HT1080 (cell line): ENCODE measurements around the gene RPS5. TPM values are rescaled to one million over a fixed set of nuclear protein-coding genes. Genes with fewer than 3 reads are reported as not detected.

Experiments
- DNase-seq: peaks from one replicate; pipeline ENCODE4 v3.0.0-alpha.2; 2015; ENCODE audit warnings: low read depth
- total RNA-seq: library from RNA; depleted of rRNA; stranded (reverse); fragments of >200 nt; shearing (Covaris generic); gene quantifications from 2 replicates; pipeline ENCODE4 v1.2.3, GENCODE V29; 2014

The RPS5 gene
- total RNA-seq, 1 experiment from 2014 or later: 3,183 TPM

DNA sequence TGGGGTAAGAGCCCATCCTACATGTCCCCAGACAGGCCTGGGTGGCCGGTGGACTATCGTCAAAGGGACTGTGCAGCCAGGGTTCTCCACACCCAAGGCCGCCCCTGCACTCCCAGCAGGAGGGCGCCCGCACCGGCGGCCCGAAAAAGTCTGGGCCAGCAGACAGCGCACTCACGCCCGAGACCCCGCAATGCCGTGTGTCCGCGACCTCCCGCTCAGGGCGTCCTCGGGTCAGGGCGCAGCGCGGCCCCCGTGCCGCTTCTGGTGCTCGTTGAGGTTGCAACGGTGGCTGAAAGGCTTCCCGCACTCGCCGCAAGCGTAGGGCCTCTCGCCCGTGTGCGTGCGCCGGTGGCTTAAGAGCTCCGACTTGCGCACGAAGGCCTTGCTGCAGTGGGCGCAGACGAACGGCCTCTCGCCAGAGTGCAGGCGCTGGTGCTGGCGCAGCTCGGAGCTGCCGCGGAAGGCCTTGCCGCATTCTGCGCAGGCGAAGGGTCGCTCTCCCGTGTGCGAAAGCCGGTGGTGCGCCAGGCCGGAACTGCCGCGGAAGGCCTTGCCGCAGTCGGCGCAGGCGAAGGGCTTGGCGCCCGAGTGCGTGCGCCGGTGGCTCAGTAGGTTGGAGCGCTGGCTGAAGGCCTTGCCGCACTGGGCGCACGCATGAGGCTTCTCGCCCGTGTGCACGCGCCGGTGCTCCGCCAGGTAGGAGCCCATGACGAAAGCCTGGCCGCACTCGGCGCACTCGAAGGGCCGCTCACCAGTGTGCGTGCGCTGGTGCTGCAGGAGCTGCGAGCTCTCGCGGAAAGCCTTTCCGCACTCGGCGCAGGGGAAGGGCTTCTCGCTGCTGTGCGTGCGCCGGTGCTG lies 30.9 kb upstream of the RPS5 start:
- no peak for DNase-seq

DNA sequence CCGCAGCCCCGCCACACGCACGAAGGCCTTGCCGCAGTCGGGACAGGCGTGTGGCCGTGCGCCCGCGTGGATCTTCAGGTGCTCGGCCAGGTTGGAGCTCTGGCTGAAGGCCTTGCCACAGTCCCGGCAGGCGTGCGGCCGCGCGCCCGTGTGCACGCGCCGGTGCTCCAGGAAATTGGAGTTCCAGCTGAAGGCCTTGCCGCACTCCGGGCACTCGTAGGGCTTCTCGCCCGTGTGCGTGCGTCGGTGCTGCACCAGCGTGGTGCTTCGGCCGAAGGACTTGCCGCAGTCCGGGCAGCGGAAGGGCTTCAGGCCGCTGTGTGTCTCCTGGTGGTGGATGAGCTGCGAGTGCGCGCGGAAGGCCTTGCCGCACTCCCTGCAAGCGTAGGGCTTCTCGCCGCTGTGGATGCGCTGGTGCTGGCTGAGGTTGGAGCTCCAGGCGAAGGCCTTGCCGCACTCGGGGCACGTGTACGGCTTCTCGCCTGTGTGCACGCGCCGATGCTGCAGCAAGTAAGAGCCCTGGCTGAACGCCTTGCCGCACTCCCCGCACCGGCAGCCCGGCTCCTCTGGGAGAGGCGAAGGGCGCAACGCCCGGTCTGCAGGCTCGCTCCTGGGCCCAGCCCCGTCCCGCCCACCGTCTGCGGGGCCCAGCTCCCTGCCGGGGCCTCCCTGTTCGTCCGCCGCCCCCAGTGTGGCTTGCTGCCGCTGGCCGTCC lies 30.1 kb upstream of the RPS5 start:
- DNase-seq: no peak

DNA sequence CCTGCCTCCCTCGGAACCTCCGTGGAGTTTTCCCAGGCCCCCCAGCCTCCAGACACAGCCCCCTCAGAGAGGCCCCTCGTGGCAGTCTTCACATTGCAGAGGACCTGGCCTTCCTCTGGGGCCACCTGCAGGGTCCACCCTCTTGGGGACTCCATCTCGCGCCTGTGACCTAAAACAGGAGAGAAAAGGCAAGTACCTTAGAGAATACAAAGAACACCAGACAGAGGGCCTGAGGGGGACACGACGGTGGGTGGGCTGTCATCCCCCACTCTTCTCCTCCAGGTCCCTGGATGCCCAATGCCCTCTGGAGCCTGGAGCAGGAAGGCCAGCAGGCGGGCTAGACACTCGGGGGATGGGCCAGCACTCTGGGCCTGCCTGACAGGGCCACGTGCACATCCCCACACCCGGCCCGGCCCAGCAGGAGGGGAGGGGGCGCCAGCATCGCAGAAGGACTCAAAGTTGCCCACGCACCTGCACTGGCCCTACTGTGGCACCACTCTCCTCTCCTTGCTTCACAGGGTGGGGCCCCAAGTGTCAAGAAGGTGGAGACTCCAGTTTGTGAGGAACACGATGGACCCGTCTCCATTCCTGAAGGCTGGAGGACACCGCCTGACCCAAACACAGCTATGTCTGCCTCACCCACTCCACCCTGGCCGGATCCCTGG lies 29.5 kb upstream of the RPS5 start:
- no peak for DNase-seq

DNA sequence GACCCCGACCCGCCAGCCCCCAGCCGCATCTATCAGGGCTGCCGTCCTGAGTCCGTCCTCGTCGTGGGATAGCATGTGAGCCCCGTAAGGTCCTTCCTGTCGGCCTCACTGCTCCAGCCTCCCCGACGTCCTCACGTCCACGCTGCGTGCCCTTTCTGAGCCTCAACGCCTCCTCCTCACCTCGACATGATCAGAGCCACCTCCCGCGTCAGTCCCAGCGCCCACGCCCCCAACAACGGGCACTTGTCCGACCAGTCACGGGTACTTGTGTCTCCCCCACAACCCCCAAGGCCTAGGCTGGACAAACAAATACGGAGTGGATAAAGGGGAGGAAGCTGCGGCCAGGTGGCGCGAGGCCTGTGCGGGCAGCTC lies 25.2 kb upstream of the RPS5 start:
- DNase-seq: no peak

DNA sequence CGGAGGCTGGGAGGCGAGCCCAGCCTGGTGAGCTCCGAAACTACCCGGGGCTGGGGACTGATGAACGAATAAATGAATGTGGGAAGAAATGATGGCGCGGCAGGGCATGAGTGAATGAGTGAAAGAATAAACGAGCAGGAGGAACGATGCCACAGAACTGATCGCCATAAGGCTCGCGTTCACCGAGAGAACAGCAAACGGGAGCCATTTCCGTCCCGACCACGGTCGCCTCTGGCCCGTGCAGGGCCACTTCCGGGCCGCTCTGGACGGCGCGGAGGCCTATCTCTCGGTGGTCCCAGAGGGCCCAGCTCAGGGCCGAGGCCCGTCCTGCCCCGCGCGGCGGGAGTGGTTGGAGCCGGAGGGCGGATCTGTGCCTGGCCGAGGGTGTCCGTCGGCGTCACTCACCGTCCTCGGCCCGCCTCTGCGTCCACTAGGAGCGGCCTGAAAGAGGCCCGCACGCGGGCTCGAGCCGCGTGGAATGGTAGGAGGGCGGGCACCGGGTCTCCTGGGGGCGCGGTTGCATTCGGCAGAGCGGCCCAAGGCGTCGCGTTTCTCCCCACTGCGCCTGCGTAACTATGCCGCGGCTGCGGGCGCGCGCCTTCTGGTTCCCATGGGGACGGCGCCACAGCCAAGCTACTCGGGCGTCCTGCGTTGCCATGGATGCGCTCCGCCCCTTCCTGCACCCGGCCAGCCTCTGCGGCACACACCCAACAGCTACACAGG lies 24.6 kb upstream of the RPS5 start, which contains the start of gene ZNF497:
Gene ZNF497 (minus strand): TSS at position 480 of the 723 bp plus-strand sequence. CDS start 5,116 bp downstream, outside the sequence.
- peak; percentile 97 for DNase-seq

DNA sequence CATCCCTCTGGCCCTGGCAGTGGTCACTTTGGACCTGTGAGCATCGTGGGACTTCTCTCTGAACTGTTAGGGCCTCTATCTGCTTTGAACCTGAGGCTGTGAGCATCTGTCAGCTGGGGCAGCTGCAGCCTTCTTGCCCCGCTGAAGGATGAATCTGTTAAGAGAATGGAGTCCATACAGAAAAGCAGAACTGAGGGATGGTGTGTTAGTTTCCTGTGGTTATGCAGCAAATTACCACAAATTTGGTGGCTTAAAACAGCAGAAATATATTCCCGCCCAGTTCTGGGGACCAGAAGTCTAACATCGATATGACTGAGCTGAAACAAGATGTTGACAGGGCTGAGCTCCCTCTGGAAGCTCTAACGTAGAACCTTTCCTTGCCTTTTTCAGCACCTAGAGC lies 22.9 kb upstream of the RPS5 start:
- no peak for DNase-seq

DNA sequence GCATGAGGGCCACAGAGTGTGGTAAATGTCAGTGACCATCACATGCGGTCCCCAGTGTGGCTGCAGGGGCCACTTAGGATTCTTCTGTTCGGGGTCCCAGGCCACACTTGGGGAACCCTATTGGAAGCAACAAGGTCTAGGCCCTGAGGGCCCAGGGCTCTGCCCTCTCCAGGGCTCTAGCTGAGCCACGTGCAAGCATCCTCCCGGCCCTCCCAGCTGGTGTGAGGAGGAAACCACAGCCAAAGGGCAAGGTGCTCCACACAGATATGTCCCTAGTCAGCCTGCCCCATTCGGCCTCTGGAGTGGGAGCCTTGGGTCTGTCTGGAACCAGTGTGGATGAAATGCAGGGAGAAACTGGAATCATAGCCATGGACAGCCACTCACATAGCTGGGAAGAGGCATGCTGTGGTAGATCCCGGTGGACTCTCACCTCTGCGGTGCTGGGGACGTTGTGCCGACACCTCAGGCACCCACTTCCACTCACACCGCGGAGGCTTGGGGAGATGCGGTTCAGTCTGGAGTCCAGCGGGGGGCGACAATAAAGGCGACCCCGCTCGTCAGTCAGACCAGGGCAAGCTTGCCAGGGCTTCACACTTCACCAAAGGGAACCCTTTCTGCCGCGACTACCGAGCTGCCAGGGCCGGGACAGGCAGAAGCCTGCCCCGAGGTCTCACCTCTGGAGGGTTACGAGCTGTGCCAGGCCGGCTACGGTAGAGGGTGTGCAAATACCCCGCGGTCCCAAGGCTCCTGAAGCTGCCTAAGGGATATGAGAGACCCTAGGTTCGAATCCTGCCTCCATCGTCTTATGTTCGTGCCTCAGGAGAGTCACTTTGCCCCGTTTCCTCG lies 20.3 kb upstream of the RPS5 start:
- no peak for DNase-seq

DNA sequence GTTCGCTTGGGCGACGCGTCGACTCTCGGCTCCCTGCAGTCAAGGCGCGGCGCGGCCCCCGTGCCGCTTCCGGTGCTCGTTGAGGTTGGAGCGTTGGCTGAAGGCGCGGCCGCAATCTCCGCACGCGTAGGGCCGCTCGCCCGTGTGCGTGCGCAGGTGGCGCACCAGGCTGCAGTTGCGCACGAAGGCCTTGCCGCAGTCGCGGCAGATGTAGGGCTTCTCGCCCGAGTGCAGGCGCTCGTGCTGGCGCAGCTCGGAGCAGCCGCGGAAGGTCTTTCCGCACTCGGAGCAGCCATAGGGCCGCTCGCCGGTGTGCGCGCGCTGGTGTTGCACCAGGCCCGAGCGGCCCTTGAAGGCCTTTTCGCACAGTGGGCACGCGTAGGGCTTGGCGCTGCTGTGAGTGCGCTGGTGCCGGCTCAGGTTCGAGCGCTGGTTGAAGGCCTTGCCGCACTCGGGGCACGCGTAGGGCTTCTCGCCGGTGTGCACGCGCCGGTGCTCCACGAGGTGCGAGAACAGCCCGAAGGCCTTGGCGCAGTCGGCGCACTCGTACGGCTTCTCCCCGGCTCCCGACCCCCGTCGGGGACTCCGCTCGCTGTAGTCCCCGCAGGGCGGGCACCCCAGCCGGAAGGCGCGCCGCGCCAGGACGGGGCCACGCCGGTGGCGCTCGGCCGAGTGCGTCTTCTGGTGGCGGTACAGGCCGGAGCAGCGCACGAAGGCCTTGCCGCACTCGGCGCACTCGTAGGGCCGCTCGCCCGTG lies 19.2 kb upstream of the RPS5 start:
- DNase-seq: no peak

DNA sequence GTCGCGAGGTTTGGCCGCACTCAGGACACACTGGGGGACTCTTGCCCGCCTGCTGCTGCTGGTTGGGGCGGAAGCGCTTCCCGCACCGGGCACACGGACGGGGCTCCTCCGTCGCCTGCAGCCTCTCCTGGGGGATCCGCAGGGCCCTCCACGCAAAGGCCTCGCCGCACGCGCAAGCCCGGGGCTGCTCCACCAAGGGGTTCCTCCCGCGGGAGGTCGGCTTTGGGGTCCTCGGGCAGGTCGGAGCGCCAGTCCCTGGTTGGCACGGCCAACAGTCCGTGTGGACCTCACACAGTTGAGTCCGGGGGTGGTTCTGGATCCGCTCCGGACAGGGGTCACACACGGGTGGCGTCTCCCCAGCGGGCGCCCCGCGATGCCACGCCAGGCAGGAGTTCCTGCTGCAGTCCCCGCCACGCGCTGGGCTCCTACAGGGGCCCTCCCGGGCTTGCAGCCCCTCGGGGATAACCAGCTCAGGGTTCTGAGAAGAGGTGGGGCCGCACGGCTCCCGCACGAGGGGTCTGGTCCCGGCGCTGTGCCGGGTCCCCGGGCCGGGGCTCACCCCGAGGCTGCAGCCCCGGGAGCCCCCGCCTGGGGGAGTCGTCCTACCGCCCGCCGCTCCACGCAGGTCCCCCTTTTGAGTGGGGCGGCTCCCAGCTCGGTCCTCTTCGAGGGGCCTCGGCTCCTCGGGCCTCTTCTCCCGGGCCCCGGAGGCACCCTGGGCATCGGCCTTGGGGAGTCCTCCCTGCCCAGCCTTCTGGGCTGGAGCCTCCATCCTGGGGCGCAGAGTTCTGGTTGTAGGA lies 18.3 kb upstream of the RPS5 start:
- DNase-seq: no peak

DNA sequence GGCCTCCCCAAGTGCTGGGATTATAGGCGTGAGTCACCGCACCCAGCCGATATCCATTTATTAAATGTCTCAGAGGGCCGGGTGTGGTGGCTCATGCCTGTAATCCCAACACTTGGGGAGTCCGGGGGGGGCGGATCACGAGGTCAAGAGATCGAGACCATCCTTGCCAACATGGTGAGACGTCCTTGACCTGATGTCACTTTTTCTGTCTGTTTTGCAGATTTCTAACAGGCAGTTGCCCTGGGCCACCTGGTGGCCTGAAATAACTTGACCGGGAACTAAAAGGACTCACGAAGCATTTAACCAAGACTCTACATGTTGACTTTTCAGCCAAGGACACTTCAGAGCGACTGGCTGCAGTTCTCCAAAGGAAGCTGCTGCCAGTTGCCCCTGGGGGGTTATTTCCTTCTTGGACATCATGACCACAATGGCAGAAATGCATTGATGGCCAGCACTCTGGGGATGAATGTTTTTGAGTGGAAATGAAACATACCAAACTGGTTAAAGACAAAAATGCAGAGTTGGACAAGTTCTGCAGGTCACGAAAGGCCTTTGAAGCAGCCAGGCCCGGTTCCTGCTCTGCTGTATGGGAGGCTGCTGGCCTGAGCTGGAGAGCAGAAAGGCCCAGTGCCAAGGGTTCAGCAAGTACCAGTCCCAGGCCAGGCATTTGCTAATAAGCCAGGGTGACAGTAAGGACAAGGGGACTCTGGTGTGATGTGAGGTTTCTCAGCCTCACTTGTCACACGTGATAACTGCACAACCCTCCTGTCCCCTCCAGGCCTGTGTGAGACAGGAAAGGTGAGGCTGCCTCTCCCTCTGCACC lies 14.5 kb upstream of the RPS5 start:
- no peak for DNase-seq

DNA sequence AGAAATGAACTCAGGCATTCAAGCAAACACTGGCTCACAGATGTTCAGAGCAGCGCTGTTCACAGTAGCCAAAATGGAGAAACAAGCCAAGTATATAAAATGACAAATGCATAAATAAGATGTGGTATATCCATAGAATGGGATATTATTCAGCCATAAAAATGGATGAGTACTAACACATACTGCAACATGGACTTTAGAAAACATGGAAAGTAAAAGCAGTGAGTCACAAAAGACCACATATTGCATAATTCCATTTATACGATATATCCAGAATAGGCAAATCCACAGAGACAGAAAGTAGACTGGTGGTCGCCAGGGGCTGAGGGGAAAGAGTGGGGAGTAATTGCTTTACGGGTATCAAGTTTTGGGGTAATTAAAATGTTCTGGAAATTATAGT lies 12.9 kb upstream of the RPS5 start:
- DNase-seq: no peak

DNA sequence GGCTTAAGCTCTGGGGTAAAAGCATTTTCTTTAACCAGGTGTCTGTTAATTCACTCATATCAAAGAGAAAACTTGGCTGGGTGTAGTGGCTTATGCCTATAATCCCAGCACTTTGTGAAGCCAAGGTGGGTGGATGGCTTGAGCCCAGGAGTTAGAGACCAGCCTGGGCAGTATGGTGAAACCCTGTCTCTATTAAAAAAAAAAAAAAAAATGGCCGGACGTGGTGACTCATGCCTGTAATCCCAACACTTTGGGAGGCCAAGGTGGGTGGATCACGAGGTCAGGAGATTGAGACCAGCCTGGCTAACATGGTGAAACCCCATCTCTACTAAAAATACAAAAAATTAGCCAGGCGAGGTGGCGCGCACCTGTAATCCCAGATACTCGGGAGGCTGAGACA lies 10.3 kb upstream of the RPS5 start:
- peak; percentile 35 for DNase-seq

DNA sequence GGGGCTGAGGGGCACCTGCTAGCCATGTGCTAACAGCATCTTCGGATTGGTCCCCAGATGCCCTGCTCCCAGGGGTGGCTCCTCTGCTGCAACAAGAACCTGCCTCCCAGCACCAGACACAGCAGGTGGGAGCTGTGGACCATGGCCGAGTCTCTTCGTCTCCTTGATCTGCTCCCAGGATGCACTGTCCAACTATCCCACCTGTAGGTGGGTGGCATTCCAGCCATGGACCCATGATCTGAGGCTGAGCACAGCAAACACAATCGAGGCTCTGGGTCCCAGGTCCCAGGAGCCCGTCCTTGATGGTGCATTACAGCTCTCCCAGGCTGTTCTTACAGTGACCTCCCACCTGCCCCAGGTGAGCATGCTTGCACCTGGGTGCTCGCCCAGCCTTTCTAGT lies 7.8 kb upstream of the RPS5 start:
- DNase-seq: no peak

DNA sequence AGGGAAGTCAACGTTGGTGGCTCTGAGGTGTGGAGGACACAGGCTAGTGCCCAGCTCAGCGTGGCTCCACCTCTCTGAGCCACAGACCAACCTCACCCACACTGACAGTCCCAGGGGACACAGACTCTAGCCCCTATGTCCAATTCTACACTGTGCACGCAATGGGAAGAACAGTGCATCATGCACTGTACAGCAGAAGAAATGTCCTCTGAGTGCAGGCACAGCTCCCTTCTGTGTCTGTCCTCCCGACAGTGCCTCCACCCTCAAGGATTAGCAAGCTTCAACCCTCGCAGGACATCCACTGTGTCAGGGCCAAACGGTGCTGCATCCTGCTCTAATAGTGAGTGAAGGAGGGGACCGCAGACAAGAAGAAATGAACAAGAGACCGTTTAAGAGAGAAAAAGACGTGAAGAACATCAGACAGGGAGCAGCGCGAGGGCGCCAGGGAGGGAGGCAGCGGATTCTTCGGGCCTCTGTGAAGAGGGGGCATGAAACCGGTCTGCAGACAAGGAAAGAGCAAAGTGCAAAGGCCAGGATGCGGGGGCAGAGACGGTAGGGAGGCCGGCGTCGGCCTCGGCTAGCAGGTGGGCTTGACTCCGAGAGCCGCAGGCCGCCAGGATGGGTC lies 6.9 kb upstream of the RPS5 start:
- DNase-seq: no peak

DNA sequence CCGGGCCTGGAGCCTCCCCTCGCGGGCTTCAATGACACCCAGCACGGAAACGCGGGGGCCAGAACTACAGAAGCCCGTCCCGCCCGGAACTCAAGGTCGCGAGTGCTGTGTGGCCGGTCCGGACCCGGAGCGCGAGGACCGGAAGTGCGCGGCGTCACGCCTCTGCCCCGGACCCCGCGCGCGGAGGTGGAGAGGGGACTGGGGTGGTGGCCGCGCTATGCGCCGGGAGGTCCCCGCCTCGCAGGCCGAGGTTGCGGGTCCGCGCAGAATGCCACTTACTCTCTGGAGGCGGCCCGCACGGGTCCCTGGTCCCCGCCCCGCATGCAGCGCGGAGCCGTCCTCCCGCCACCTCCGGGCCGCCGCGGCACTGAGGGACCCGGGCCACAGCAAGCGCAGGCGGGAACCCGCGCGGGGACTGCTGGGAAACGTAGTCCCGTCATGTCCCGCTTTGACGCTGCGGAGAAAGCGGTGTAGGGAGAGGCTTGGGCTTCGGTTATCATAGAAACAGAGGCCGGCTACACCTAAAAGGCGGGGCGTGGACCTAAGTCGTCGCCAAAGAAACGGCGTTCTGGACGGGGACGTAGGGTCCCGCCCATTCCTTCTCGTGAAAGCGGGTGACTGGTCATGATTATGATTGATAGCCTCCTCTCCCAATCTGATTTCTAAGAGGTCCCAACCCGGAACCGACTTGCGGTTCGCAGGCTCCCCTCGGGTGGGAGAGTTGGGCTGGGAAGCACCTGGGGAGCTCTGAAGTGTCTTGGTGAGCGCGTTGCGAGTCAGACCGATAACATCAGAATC lies 6.2 kb upstream of the RPS5 start, which contains the start of gene ZNF837:
Gene ZNF837 (minus strand): TSS at position 369 of the 798 bp plus-strand sequence. CDS start 11,698 bp downstream, outside the sequence.
- peak; percentile 100 for DNase-seq

DNA sequence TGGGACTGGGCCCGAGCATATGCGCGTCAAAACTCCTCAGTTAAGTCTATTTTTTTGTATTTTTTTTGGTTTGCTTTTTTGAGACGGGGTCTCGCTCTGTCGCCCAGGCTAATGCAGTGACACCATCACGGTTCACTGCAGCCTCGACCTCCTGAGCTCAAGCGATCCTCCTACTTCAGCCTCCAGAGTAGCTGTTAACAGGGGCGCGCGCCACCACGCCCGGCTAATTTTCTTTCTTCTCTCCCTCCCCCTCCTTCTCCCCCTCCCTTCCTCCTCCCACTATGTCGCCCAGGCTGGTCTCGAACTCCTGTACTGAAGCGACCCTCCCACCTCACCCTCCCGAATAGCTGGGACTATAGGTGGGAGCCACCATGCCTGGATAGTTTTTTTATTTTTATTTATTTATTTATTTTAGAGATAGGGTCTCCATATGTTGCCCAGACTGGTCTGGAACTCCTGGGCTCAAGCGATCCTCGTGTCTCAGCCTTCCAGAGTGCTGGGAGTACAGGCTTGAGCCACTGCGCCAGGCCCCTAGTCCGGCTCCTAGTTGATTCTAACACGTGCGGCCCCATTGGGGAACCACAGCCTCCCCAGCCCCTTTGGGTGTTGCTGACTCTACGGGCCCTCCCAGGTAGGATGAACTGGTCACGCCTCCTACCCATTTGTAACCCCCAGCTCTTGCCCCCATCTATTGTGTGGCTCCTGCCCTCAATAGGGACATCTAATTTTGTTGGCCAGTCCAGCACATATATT lies 5.4 kb upstream of the RPS5 start:
- DNase-seq: no peak
